ENCODE measurements around the gene LRP4. TPM values are rescaled to one million over a fixed set of nuclear protein-coding genes. Genes with fewer than 3 reads are reported as not detected.

Gene LRP4
- polyA plus RNA-seq, 3 donors = not detected

DNA sequence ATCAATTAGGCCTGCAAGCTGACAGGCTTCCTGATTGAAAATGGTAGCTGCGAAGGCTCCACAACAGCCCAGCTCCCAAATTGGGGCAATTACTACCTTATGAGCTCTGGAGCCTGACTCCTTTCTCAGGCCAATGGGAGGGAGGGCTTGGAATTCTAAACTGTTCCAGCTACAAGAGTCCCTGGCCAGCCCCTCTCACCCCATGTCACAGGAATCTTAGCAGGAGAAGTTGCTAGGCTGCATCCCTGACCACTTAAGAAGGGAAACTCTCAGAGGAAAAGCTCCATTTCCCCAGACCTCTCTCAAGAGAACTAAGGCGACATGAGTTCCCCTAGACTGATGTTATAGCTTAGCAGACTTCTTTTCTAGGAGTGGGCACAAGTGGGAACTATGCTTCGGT lies 4.9 kb downstream of the LRP4 start:
- H2AFZ ChIP-seq (ENCODE audit: insufficient read depth, low read depth, low read length, poor library complexity, severe bottlenecking) = no peak overlapping the region
- no peak overlapping the region for H3K9ac ChIP-seq (ENCODE audit: insufficient read depth, low read length, poor library complexity, severe bottlenecking)
- no peaks in the 10 kb centered on the region for H3K36me3 ChIP-seq (replicated peaks in 1 of 2; ENCODE audit: control insufficient read depth in 1 of 2, insufficient read depth in 2 of 2, low read length in 2 of 2)
- no peak overlapping the region for H3K4me3 ChIP-seq (replicated peaks in 1 of 3; ENCODE audit: low read depth in 2 of 3, low read length in 3 of 3)
- no peak for DNase-seq
- peaks cover 48 to 64% (median 56%) of the 10 kb centered on the region in 3 donors for H3K27me3 Mint-ChIP-seq (ENCODE audit: low read depth in 3 of 3)
- peaks cover 20% of the 10 kb centered on the region for H3K4me1 Mint-ChIP-seq
- peaks cover 0 to 10% (median 6%) of the 10 kb centered on the region in 7 donors for H3K9me3 Mint-ChIP-seq
- peaks cover 41 to 58% of the 10 kb centered on the region in 2 donors for H3K27me3 ChIP-seq (ENCODE audit: control insufficient read depth in 2 of 2, insufficient read depth in 2 of 2, low read length in 2 of 2)
- H3K4me1 ChIP-seq (ENCODE audit: control insufficient read depth in 1 of 2, insufficient read depth in 2 of 2, low read length in 2 of 2) = peaks cover 15 to 20% of the 10 kb centered on the region in 2 donors
- H3K9me3 ChIP-seq (replicated peaks in 1 of 2; ENCODE audit: control insufficient read depth in 1 of 2, insufficient read depth in 1 of 2, low read length in 2 of 2) = peaks cover 0 to 9% of the 10 kb centered on the region in 2 donors
- no peaks in the 10 kb centered on the region for H3K79me2 ChIP-seq (ENCODE audit: insufficient read depth, low read length)
- no peaks in the 10 kb centered on the region for H4K20me1 ChIP-seq (ENCODE audit: insufficient read depth, low read length)
- TF ChIP-seq, protein P1, sequence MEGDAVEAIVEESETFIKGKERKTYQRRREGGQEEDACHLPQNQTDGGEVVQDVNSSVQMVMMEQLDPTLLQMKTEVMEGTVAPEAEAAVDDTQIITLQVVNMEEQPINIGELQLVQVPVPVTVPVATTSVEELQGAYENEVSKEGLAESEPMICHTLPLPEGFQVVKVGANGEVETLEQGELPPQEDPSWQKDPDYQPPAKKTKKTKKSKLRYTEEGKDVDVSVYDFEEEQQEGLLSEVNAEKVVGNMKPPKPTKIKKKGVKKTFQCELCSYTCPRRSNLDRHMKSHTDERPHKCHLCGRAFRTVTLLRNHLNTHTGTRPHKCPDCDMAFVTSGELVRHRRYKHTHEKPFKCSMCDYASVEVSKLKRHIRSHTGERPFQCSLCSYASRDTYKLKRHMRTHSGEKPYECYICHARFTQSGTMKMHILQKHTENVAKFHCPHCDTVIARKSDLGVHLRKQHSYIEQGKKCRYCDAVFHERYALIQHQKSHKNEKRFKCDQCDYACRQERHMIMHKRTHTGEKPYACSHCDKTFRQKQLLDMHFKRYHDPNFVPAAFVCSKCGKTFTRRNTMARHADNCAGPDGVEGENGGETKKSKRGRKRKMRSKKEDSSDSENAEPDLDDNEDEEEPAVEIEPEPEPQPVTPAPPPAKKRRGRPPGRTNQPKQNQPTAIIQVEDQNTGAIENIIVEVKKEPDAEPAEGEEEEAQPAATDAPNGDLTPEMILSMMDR (IDR thresholded peaks at IDR 0.05) = no peak
- H3K4me2 ChIP-seq (replicated peaks; ENCODE audit: extremely low read depth, low read length, poor library complexity, severe bottlenecking) = no peak overlapping the region
- no peak overlapping the region for H3K27ac Mint-ChIP-seq
- no peak overlapping the region for H3K27ac ChIP-seq (ENCODE audit: low read depth in 1 of 2, low read length in 2 of 2)
- intact Hi-C loops (cut with micrococcal nuclease) = no loop called here
- peak overlapping the region in 1 of 2 donors; percentile 17 for H3K4me3 Mint-ChIP-seq
- peaks cover 3 to 5% of the 10 kb centered on the region in 2 donors for H3K36me3 Mint-ChIP-seq
- WGBS (ENCODE audit: insufficient coverage) = no CpG with 5 or more reads among the region's 3 CpGs

DNA sequence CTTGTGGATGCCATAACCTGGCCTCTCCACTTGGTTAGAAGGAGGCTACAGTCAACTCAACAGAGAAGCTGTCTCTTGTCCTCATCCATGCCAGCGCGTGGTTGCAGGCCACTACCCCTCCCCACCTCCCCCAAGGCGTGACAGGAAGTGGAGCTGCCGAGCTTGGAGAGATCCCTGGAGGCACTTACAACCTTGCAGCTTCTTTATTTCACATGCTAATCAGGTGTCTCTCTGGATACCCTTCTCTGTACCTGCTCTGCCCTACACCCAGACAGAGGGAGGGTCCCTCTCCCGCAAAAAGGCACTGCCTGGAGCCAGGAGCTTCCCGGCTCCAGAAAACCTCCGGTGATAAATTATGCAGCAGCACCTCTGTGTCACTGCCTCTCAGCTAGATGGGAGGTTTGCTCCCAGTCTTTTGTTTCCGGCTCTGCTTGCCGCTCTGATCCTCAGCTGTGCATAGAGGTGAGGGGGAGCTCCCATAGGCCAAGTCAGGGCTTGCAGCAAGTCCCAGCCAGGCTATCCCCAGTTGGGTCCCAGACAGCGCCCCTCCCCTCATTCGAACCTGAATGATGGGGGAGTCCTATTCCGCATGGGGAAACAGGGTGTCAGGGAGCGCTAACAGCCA lies 5.7 kb downstream of the LRP4 start:
- H3K4me3 ChIP-seq (replicated peaks in 1 of 3; ENCODE audit: low read depth in 2 of 3, low read length in 3 of 3) = no peak overlapping the region
- peaks cover 0 to 9% (median 4%) of the 10 kb centered on the region in 7 donors for H3K9me3 Mint-ChIP-seq
- H3K36me3 Mint-ChIP-seq = peaks cover 2 to 5% of the 10 kb centered on the region in 2 donors
- H3K27ac Mint-ChIP-seq = no peak overlapping the region
- peaks cover 12 to 14% of the 10 kb centered on the region in 2 donors for H3K4me1 ChIP-seq (ENCODE audit: control insufficient read depth in 1 of 2, insufficient read depth in 2 of 2, low read length in 2 of 2)
- no peak overlapping the region for H3K4me2 ChIP-seq (replicated peaks; ENCODE audit: extremely low read depth, low read length, poor library complexity, severe bottlenecking)
- H3K27me3 ChIP-seq (ENCODE audit: control insufficient read depth in 2 of 2, insufficient read depth in 2 of 2, low read length in 2 of 2) = peaks cover 35 to 54% of the 10 kb centered on the region in 2 donors
- H3K79me2 ChIP-seq (ENCODE audit: insufficient read depth, low read length) = no peaks in the 10 kb centered on the region
- H3K27me3 Mint-ChIP-seq (ENCODE audit: low read depth in 3 of 3) = peaks cover 46 to 59% (median 56%) of the 10 kb centered on the region in 3 donors
- intact Hi-C loops (cut with micrococcal nuclease) = no loop called here
- no peak overlapping the region for H3K27ac ChIP-seq (ENCODE audit: low read depth in 1 of 2, low read length in 2 of 2)
- H3K4me3 Mint-ChIP-seq = peak overlapping the region in 1 of 2 donors; percentile 27
- H2AFZ ChIP-seq (ENCODE audit: insufficient read depth, low read depth, low read length, poor library complexity, severe bottlenecking) = no peak overlapping the region
- H3K36me3 ChIP-seq (replicated peaks in 1 of 2; ENCODE audit: control insufficient read depth in 1 of 2, insufficient read depth in 2 of 2, low read length in 2 of 2) = no peaks in the 10 kb centered on the region
- TF ChIP-seq, protein P1 (IDR thresholded peaks at IDR 0.05) = no peak
- H3K9ac ChIP-seq (ENCODE audit: insufficient read depth, low read length, poor library complexity, severe bottlenecking) = no peak overlapping the region
- no peak for DNase-seq
- 43% methylated on average over 13 of the region's 13 CpGs for WGBS (ENCODE audit: insufficient coverage)
- H4K20me1 ChIP-seq (ENCODE audit: insufficient read depth, low read length) = no peaks in the 10 kb centered on the region
- peaks cover 18% of the 10 kb centered on the region for H3K4me1 Mint-ChIP-seq
- H3K9me3 ChIP-seq (replicated peaks in 1 of 2; ENCODE audit: control insufficient read depth in 1 of 2, insufficient read depth in 1 of 2, low read length in 2 of 2) = peaks cover 0 to 7% of the 10 kb centered on the region in 2 donors

All from CD14-positive monocyte (primary cell).